Measurements from ENCODE around the gene ADGRG6. TPM values are rescaled to one million over a fixed set of nuclear protein-coding genes. Genes with fewer than 3 reads are reported as not detected.

Gene ADGRG6
- total and polyA plus RNA-seq, 10 of the 15 experiments (the other 5 are each of a cell fraction or from before 2014, with no cell fraction given), result 0.01 to 0.24 (median 0.13) TPM; not detected in 7

DNA sequence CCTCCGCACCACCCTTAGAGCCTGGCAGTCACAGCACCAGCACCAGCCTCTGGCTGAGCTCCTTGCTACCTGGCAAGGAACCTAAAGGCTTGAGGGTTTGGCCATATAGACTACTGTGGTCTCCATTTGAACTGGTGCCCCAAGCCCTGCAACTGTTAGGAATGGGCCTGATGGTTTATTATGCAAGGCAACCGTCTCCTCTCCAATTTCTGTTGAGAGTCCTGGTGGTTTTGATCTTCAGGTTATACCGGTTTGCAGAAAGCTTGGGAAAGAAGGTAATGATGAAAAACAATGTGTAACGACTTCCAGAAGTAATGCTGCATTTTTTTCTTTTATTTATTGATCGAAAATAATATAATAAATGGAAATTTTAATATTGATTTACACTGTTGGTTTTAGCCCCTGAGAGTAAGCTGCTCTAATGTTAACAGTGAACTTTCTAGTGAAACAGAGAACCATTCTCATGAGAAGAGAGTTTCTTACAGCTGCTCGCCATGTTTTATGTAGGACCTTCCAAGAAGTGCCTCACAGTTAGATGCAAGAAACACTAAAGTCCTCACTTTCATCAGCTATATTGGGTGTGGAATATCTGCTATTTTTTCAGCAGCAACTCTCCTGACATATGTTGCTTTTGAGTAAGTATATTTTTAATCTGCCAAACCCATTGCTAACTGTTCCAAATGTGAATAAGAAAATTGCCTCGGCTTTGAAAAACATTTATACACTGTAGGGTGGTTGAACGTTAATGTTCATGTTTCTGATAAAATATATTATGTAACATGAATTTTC lies 112.8 kb downstream of the ADGRG6 start:
- H3K9me3 ChIP-seq (replicated peaks; ENCODE audit: control insufficient read depth, insufficient read depth, low read length), result no peaks in the 10 kb centered on the region
- ChIA-PET POLR2A (interaction anchor here (0.5 kb wide), 1 partner anchor 905 kb away, joined by 3 read pairs; no protein-coding TSS in a partner anchor), CTCF (no interaction called here), RAD21 (ENCODE audit: unreplicated experiment) (no interaction called here), SMC1A (ENCODE audit: uncharacterized antibody, unreplicated experiment) (no interaction called here)
- in situ Hi-C loops (cut with MboI) (no loop called here), intact Hi-C loops (cut with micrococcal nuclease; ENCODE audit: unreplicated experiment) (no loop called here)
- FAIRE-seq (no peak), ATAC-seq (no peak), DNase-seq (ENCODE audit: low read depth, low spot score) (no peak)
- H3K4me2 ChIP-seq (ENCODE audit: control insufficient read depth, insufficient read depth), result no peak overlapping the region
- H3K36me3 ChIP-seq (ENCODE audit: control insufficient read depth in 2 of 2, insufficient read depth in 2 of 2, low read length in 1 of 2), result no peaks in the 10 kb centered on the region
- TF ChIP-seq, protein P1, sequence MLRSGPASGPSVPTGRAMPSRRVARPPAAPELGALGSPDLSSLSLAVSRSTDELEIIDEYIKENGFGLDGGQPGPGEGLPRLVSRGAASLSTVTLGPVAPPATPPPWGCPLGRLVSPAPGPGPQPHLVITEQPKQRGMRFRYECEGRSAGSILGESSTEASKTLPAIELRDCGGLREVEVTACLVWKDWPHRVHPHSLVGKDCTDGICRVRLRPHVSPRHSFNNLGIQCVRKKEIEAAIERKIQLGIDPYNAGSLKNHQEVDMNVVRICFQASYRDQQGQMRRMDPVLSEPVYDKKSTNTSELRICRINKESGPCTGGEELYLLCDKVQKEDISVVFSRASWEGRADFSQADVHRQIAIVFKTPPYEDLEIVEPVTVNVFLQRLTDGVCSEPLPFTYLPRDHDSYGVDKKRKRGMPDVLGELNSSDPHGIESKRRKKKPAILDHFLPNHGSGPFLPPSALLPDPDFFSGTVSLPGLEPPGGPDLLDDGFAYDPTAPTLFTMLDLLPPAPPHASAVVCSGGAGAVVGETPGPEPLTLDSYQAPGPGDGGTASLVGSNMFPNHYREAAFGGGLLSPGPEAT (IDR thresholded peaks at IDR 0.05; ENCODE audit: low read depth), result no peak
- TF ChIP-seq, protein P2, sequence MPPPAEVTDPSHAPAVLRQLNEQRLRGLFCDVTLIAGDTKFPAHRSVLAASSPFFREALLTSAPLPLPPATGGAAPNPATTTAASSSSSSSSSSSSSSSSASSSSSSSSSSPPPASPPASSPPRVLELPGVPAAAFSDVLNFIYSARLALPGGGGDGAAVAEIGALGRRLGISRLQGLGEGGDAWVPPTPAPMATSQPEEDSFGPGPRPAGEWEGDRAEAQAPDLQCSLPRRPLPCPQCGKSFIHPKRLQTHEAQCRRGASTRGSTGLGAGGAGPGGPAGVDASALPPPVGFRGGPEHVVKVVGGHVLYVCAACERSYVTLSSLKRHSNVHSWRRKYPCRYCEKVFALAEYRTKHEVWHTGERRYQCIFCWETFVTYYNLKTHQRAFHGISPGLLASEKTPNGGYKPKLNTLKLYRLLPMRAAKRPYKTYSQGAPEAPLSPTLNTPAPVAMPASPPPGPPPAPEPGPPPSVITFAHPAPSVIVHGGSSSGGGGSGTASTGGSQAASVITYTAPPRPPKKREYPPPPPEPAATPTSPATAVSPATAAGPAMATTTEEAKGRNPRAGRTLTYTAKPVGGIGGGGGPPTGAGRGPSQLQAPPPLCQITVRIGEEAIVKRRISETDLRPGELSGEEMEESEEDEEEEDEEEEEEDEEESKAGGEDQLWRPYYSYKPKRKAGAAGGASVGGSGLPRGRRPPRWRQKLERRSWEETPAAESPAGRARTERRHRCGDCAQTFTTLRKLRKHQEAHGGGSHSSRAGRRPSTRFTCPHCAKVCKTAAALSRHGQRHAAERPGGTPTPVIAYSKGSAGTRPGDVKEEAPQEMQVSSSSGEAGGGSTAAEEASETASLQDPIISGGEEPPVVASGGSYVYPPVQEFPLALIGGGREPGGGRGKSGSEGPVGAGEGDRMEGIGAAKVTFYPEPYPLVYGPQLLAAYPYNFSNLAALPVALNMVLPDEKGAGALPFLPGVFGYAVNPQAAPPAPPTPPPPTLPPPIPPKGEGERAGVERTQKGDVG (CRISPR knock-in tag; IDR thresholded peaks at IDR 0.05), result no peak
- TF ChIP-seq DPF2 (IDR thresholded peaks at IDR 0.05) (no peak), NFYA (IDR thresholded peaks at IDR 0.05; ENCODE audit: borderline replicate concordance, low read depth, low read length) (no peak), BCL11A (IDR thresholded peaks at IDR 0.05; ENCODE audit: low read depth, low read length) (no peak), HDAC6 (IDR thresholded peaks at IDR 0.05; ENCODE audit: unreplicated experiment) (no peak), FOS (IDR thresholded peaks at IDR 0.05; ENCODE audit: borderline replicate concordance, extremely low read depth, insufficient read length) (no peak), MYB (IDR thresholded peaks at IDR 0.05; ENCODE audit: borderline replicate concordance, low read depth, low read length) (no peak)
- TF ChIP-seq, protein P3, sequence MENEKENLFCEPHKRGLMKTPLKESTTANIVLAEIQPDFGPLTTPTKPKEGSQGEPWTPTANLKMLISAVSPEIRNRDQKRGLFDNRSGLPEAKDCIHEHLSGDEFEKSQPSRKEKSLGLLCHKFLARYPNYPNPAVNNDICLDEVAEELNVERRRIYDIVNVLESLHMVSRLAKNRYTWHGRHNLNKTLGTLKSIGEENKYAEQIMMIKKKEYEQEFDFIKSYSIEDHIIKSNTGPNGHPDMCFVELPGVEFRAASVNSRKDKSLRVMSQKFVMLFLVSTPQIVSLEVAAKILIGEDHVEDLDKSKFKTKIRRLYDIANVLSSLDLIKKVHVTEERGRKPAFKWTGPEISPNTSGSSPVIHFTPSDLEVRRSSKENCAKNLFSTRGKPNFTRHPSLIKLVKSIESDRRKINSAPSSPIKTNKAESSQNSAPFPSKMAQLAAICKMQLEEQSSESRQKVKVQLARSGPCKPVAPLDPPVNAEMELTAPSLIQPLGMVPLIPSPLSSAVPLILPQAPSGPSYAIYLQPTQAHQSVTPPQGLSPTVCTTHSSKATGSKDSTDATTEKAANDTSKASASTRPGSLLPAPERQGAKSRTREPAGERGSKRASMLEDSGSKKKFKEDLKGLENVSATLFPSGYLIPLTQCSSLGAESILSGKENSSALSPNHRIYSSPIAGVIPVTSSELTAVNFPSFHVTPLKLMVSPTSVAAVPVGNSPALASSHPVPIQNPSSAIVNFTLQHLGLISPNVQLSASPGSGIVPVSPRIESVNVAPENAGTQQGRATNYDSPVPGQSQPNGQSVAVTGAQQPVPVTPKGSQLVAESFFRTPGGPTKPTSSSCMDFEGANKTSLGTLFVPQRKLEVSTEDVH (IDR thresholded peaks at IDR 0.05; ENCODE audit: low read depth, partially characterized antibody), result no peak
- no peak overlapping the region for H3K9ac ChIP-seq (ENCODE audit: control insufficient read depth, insufficient read depth, low read length)
- no peaks in the 10 kb centered on the region for H3K79me2 ChIP-seq (ENCODE audit: control insufficient read depth, insufficient read depth, low read length)
- H2AFZ ChIP-seq (ENCODE audit: control insufficient read depth, low read depth, low read length), result no peak overlapping the region
- no peaks in the 10 kb centered on the region; a peak in 1 of 4 replicates for H3K27me3 ChIP-seq (replicated peaks in 1 of 2; ENCODE audit: control insufficient read depth in 2 of 2, insufficient read depth in 2 of 2, low read length in 1 of 2)
- no TSS peak for BruUV-seq (replicated peaks)
- no peaks in the 10 kb centered on the region for H3K4me1 ChIP-seq (ENCODE audit: control insufficient read depth, insufficient read depth, low read length)
- H4K20me1 ChIP-seq (ENCODE audit: control insufficient read depth, insufficient read depth), result no peaks in the 10 kb centered on the region
- no peak overlapping the region for H3K27ac ChIP-seq (ENCODE audit: control insufficient read depth, insufficient read depth)
- 28% methylated on average over 8 of the region's 8 CpGs for WGBS (ENCODE audit: insufficient coverage, insufficient replicate concordance, low lambda C conversion rate, missing lambda C conversion rate)
- H3K4me3 ChIP-seq, result no peak overlapping the region
